SK-N-SH treated with all-trans-retinoic acid at 6 μM for 48 hours (cell line): ENCODE results near the gene ZFP91.

Experiments
- ATAC-seq: fragments of 200-7000 bp; cut with Tn5 transposase; 3 replicates; pipeline ENCODE4 v1.9.1; 2020; ENCODE audit warnings: mild to moderate bottlenecking, moderate library complexity
- ARNTL ChIP-seq: fragments of 450-650 bp; formaldehyde crosslinking; IDR thresholded peaks from 2 replicates; pipeline ENCODE4 v1.5.0; 2020; ENCODE audit warnings: low read depth, mild to moderate bottlenecking, moderate library complexity, borderline replicate concordance
- BACH2 ChIP-seq: fragments of 250-450 bp; sonication (Bioruptor Pico); IDR thresholded peaks from 2 replicates; pipeline ENCODE4 v1.9.0; 2021; ENCODE audit warnings: mild to moderate bottlenecking, borderline replicate concordance
- CREB5 ChIP-seq: fragments of 250-450 bp; sonication (Bioruptor Pico); IDR thresholded peaks from 2 replicates; pipeline ENCODE4 v1.5.1; 2020; ENCODE audit warnings: low read depth, mild to moderate bottlenecking, moderate library complexity
- CSDC2 ChIP-seq: fragments of 250-450 bp; sonication (Bioruptor Pico); IDR thresholded peaks from 2 replicates; pipeline ENCODE4 v1.5.0; 2020; ENCODE audit warnings: mild to moderate bottlenecking, moderate library complexity
- CSRNP3 ChIP-seq: fragments of 250-450 bp; sonication (Bioruptor Pico); IDR thresholded peaks from 2 replicates; pipeline ENCODE4 v1.5.1; 2021; ENCODE audit warnings: mild to moderate bottlenecking, moderate library complexity
- ESRRG ChIP-seq: fragments of 250-450 bp; sonication (Bioruptor Pico); IDR thresholded peaks from 2 replicates; pipeline ENCODE4 v1.6.1; 2021; ENCODE audit warnings: mild to moderate bottlenecking
- GLIS3 ChIP-seq: fragments of 250-450 bp; sonication (Bioruptor Pico); IDR thresholded peaks from 2 replicates; pipeline ENCODE4 v1.5.0; 2020; ENCODE audit warnings: mild to moderate bottlenecking, moderate library complexity
- PATZ1 ChIP-seq: fragments of 250-450 bp; sonication (Bioruptor Pico); IDR thresholded peaks from 2 replicates; pipeline ENCODE4 v1.8.0; 2020; ENCODE audit warnings: mild to moderate bottlenecking, moderate library complexity, borderline replicate concordance
- POU6F1 ChIP-seq: fragments of 250-450 bp; sonication (Bioruptor Pico); IDR thresholded peaks from 2 replicates; pipeline ENCODE4 v1.8.0; 2021; ENCODE audit warnings: low read depth, mild to moderate bottlenecking, moderate library complexity, borderline replicate concordance
- PPARA ChIP-seq: fragments of 250-450 bp; sonication (Bioruptor Pico); IDR thresholded peaks from 2 replicates; pipeline ENCODE4 v1.5.0; 2020; ENCODE audit warnings: mild to moderate bottlenecking, borderline replicate concordance
- RARB ChIP-seq: fragments of 250-450 bp; sonication (Bioruptor Pico); IDR thresholded peaks from 2 replicates; pipeline ENCODE4 v1.8.0; 2021; ENCODE audit warnings: mild to moderate bottlenecking, moderate library complexity
- TCF4 ChIP-seq: fragments of 250-450 bp; sonication (Bioruptor Pico); IDR thresholded peaks from 2 replicates; pipeline ENCODE4 v1.8.0; 2021; ENCODE audit warnings: mild to moderate bottlenecking, moderate library complexity, borderline replicate concordance
- TSHZ2 ChIP-seq: fragments of 250-450 bp; sonication (Bioruptor Pico); IDR thresholded peaks from 2 replicates; pipeline ENCODE4 v1.5.0; 2020; ENCODE audit warnings: mild to moderate bottlenecking, moderate library complexity
- ZC3H10 ChIP-seq: fragments of 250-450 bp; sonication (Bioruptor Pico); IDR thresholded peaks from 2 replicates; pipeline ENCODE4 v1.5.1; 2021; ENCODE audit warnings: mild to moderate bottlenecking, moderate library complexity
- ZFP3 ChIP-seq: fragments of 250-450 bp; sonication (Bioruptor Pico); IDR thresholded peaks from 2 replicates; pipeline ENCODE4 v1.5.0; 2020; ENCODE audit warnings: mild to moderate bottlenecking, moderate library complexity
- ZFP30 ChIP-seq: fragments of 450-650 bp; formaldehyde crosslinking; IDR thresholded peaks from 2 replicates; pipeline ENCODE4 v1.5.0; 2022; ENCODE audit warnings: mild to moderate bottlenecking, moderate library complexity
- ZNF565 ChIP-seq: fragments of 450-650 bp; formaldehyde crosslinking; conservative IDR thresholded peaks from 2 replicates; pipeline ENCODE4 v1.5.0; 2020; ENCODE audit warnings: low read depth, mild to moderate bottlenecking, moderate library complexity
- ZNF70 ChIP-seq: fragments of 450-650 bp; formaldehyde crosslinking; IDR thresholded peaks from 2 replicates; pipeline ENCODE4 v1.5.0; 2020; ENCODE audit warnings: mild to moderate bottlenecking, moderate library complexity
- ZNF8 ChIP-seq: fragments of 450-650 bp; formaldehyde crosslinking; IDR thresholded peaks from 2 replicates; pipeline ENCODE4 v1.5.0; 2020; ENCODE audit warnings: mild to moderate bottlenecking, moderate library complexity

ZFP91 gene

GRCh38 chr11:58650496-58650895 is 71.6 kb downstream of the ZFP91 start:
- TF ChIP-seq ZNF70 (CRISPR knock-in tag) (no peak), ZNF8 (CRISPR knock-in tag) (no peak)

GRCh38 chr11:58652726-58653280 is 73.9 kb downstream of the ZFP91 start:
- TF ChIP-seq CREB5 (no peak), PATZ1 (CRISPR knock-in tag) (no peak), CSRNP3 (CRISPR knock-in tag) (no peak), GLIS3 (CRISPR knock-in tag) (no peak), TSHZ2 (CRISPR knock-in tag) (no peak), ZFP30 (CRISPR knock-in tag) (no peak), ZNF565 (no peak), POU6F1 (CRISPR knock-in tag) (no peak), ESRRG (CRISPR knock-in tag) (no peak), RARB (no peak), ZFP3 (CRISPR knock-in tag) (no peak), ZC3H10 (CRISPR knock-in tag) (no peak), BACH2 (CRISPR knock-in tag) (no peak), PPARA (CRISPR knock-in tag) (no peak), TCF4 (no peak), CSDC2 (CRISPR knock-in tag) (no peak)
- ATAC-seq: no peak

More at GRCh38 chr11:58650496-58650895, 71.6 kb downstream of the ZFP91 start:
- no peak for ATAC-seq

GRCh38 chr11:58654079-58654907 is 75.4 kb downstream of the ZFP91 start:
- ATAC-seq: peak; percentile 100
- TF ChIP-seq ESRRG (CRISPR knock-in tag) (no peak), GLIS3 (CRISPR knock-in tag) (no peak), CSRNP3 (CRISPR knock-in tag) (no peak), TSHZ2 (CRISPR knock-in tag) (no peak), CSDC2 (CRISPR knock-in tag) (no peak), PATZ1 (CRISPR knock-in tag) (no peak), ZFP3 (CRISPR knock-in tag) (no peak), RARB (no peak), ZNF565 (no peak), BACH2 (CRISPR knock-in tag) (no peak), ZFP30 (CRISPR knock-in tag) (no peak), ZNF70 (CRISPR knock-in tag) (no peak), ARNTL (CRISPR knock-in tag) (no peak), TCF4 (no peak)
